Measurements from ENCODE around the gene ABHD14A.

ABHD14A gene

GRCh38 chr3:51932471-51933370 is 42.1 kb upstream of the ABHD14A start:
- no peaks in the 10 kb centered on the region; the same call in 1 of the 2 replicates for H3K36me3 ChIP-seq (ENCODE audit: insufficient read depth, low read length)

GRCh38 chr3:51933471-51934138 is 41.3 kb upstream of the ABHD14A start:
- Histone ChIP-seq H3K36me3 (ENCODE audit: insufficient read depth, low read length) (no peaks in the 10 kb centered on the region; the same call in 1 of the 2 replicates), H3K27ac (no peak overlapping the region), H3K4me3 (no peak overlapping the region), H3K9me3 (ENCODE audit: low read depth, low read length) (no peaks in the 10 kb centered on the region), H3K9ac (ENCODE audit: insufficient read length) (no peak overlapping the region)
- TF ChIP-seq POLR2AphosphoS5 (IDR thresholded peaks at IDR 0.05; ENCODE audit: borderline replicate concordance, low read depth, low read length) (no peak), FOXP2 (optimal IDR thresholded peaks at IDR 0.05; ENCODE audit: control extremely low read depth, extremely low read length, insufficient read depth) (no peak), EZH2 (IDR thresholded peaks at IDR 0.05) (no peak)
- DNase-seq (ENCODE audit: low read depth, low spot score) = no peak

More at GRCh38 chr3:51932471-51933370, 42.1 kb upstream of the ABHD14A start:
- Histone ChIP-seq H3K4me3 (no peak overlapping the region), H3K9me3 (ENCODE audit: low read depth, low read length) (no peaks in the 10 kb centered on the region), H3K27ac (no peak overlapping the region), H3K9ac (ENCODE audit: insufficient read length) (no peak overlapping the region)
- DNase-seq (ENCODE audit: low read depth, low spot score) = no peak
- TF ChIP-seq POLR2AphosphoS5 (IDR thresholded peaks at IDR 0.05; ENCODE audit: borderline replicate concordance, low read depth, low read length) (no peak), FOXP2 (optimal IDR thresholded peaks at IDR 0.05; ENCODE audit: control extremely low read depth, extremely low read length, insufficient read depth) (no peak)

DNA sequence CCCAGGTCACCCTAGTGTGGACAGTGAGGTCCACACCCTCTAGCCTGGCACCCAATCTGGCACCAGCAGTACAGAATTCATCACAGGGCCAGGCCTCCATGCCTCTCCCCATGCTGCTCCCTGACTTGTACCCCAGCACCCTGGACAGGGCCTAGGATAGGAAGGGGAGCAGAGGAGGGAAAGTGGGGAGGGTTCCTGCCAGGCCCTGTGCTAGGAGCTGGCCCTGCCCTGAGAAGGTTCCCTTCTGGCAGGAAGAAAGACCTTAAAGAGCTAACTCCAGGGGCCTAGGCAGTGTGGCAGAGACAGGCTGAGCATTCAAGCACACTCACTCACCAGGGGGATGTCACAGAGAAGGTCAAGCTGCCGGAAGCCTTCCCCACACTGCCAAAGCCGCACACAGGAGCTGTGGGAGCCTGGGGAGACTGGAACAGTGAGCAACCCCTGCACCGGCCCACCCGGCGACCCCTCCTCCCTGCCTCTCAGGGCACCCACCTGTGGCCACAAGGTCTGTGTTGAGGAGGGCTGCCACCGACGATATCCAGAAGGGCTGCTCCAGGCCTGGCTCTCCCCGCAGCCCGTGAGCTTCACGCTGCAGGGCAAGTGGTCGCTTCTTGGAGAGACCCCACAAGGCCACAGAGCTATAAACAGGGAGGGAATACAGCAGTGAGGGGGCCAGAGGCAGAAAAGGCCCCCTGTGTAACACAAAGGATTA is 40.6 kb upstream of the ABHD14A start:
- no peaks in the 10 kb centered on the region; the same call in 1 of the 2 replicates for H3K36me3 ChIP-seq (ENCODE audit: insufficient read depth, low read length)
- DNase-seq (ENCODE audit: low read depth, low spot score) = no peak
- H3K27ac ChIP-seq = no peak overlapping the region
- no peak overlapping the region for H3K4me3 ChIP-seq
- no peak for TF ChIP-seq EZH2 (IDR thresholded peaks at IDR 0.05)
- TF ChIP-seq FOXP2 (optimal IDR thresholded peaks at IDR 0.05; ENCODE audit: control extremely low read depth, extremely low read length, insufficient read depth) = no peak
- TF ChIP-seq POLR2AphosphoS5 (IDR thresholded peaks at IDR 0.05; ENCODE audit: borderline replicate concordance, low read depth, low read length) = no peak
- no peak overlapping the region for H3K9ac ChIP-seq (ENCODE audit: insufficient read length)
- no peaks in the 10 kb centered on the region for H3K9me3 ChIP-seq (ENCODE audit: low read depth, low read length)

DNA sequence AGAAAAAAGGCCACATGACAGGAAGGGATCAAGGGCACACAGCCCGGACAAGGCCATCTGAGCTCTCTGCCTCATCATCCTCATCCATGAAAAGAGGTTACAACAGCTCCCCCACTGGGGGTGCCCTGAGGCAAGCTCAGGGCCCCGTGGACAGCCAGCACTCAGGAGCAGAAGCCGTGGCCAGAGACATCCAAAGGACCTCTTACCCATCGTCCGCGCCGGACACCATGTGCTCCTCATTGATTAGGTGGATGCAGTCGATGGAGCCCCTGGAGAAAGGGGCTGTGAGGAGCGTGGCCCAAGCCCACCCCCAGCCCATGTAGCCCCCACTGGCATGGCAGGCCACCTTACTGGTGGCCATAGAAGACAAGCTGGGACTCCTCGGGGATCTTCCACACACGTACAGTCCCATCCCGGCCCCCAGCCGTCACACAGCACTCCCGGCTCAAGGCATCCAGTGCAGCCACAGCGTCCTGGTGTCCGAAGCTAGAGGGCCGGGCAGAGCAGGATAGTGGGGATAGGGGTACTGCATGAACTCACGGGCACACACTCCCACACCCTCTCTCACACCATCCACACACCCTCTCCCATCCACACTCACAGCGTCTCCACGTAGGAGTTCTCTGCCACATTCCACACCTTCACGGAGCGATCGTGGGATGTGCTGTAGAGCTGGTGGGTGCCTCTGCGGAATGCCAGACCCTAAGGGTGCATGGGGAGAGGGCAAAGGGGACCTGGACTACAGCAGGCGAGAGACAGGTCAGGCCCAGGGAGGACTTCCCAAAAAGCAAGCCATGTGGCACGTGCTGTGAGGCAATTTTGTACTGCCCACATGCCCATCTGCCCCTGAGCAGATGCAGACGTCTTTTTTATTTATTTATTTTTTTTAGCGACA is 39.6 kb upstream of the ABHD14A start:
- Histone ChIP-seq H3K9me3 (ENCODE audit: low read depth, low read length) (no peaks in the 10 kb centered on the region), H3K36me3 (ENCODE audit: insufficient read depth, low read length) (no peaks in the 10 kb centered on the region; the same call in 1 of the 2 replicates), H3K9ac (ENCODE audit: insufficient read length) (no peak overlapping the region), H3K4me3 (no peak overlapping the region), H3K27ac (no peak overlapping the region)
- DNase-seq (ENCODE audit: low read depth, low spot score) = no peak
- TF ChIP-seq FOXP2 (optimal IDR thresholded peaks at IDR 0.05; ENCODE audit: control extremely low read depth, extremely low read length, insufficient read depth) (no peak), EZH2 (IDR thresholded peaks at IDR 0.05) (no peak), POLR2AphosphoS5 (IDR thresholded peaks at IDR 0.05; ENCODE audit: borderline replicate concordance, low read depth, low read length) (no peak)

GRCh38 chr3:51935886-51936755 is 38.7 kb upstream of the ABHD14A start:
- no peak for TF ChIP-seq FOXP2 (optimal IDR thresholded peaks at IDR 0.05; ENCODE audit: control extremely low read depth, extremely low read length, insufficient read depth)
- no peak for TF ChIP-seq EZH2 (IDR thresholded peaks at IDR 0.05)
- no peak for TF ChIP-seq POLR2AphosphoS5 (IDR thresholded peaks at IDR 0.05; ENCODE audit: borderline replicate concordance, low read depth, low read length)
- H3K27ac ChIP-seq = no peak overlapping the region
- H3K9ac ChIP-seq (ENCODE audit: insufficient read length) = no peak overlapping the region
- H3K4me3 ChIP-seq = no peak overlapping the region
- H3K9me3 ChIP-seq (ENCODE audit: low read depth, low read length) = no peaks in the 10 kb centered on the region
- no peaks in the 10 kb centered on the region; the same call in 1 of the 2 replicates for H3K36me3 ChIP-seq (ENCODE audit: insufficient read depth, low read length)
- no peak for DNase-seq (ENCODE audit: low read depth, low spot score)

DNA sequence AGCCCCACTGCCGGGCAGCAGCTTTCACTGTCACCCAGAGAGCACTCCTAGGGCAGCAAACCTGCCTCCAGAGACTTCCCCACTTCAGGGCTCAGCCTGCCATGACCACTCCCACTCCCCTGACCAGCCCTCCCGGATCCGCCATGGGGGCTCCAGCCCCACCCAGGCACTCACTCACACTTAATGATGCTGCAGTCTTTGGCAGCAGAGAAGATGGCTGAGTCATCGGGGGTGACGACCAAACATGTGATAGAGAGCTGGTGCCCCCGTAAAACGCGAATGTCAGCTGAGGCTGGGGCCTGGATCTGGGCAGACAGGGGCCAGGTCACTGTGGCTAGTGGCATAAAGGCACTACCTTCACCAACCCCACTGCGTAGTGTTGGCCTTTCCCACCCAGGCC is 37.9 kb upstream of the ABHD14A start:
- H3K4me3 ChIP-seq = no peak overlapping the region
- no peaks in the 10 kb centered on the region; the same call in 1 of the 2 replicates for H3K36me3 ChIP-seq (ENCODE audit: insufficient read depth, low read length)
- H3K9me3 ChIP-seq (ENCODE audit: low read depth, low read length) = no peaks in the 10 kb centered on the region
- H3K9ac ChIP-seq (ENCODE audit: insufficient read length) = no peak overlapping the region
- TF ChIP-seq POLR2AphosphoS5 (IDR thresholded peaks at IDR 0.05; ENCODE audit: borderline replicate concordance, low read depth, low read length) = no peak
- TF ChIP-seq EZH2 (IDR thresholded peaks at IDR 0.05) = no peak
- no peak for TF ChIP-seq FOXP2 (optimal IDR thresholded peaks at IDR 0.05; ENCODE audit: control extremely low read depth, extremely low read length, insufficient read depth)
- no peak overlapping the region for H3K27ac ChIP-seq
- DNase-seq (ENCODE audit: low read depth, low spot score) = no peak

All from SK-N-MC (cell line).